Activated naive CD8-positive, alpha-beta T cell (primary cell): Measurements from ENCODE around the gene PTP4A1.

Source experiments
- H3K27ac Mint-ChIP-seq: one replicate; pipeline ENCODE4 v1.8.0; 2021; ENCODE audit warnings: mixed read lengths
- H3K27me3 Mint-ChIP-seq: one replicate; pipeline ENCODE4 v1.8.0; 2021; ENCODE audit warnings: mixed read lengths
- H3K36me3 Mint-ChIP-seq: one replicate; pipeline ENCODE4 v1.8.0; 2021; ENCODE audit warnings: mixed read lengths
- H3K4me1 Mint-ChIP-seq: one replicate; pipeline ENCODE4 v1.8.0; 2021; ENCODE audit warnings: low read depth, mixed read lengths
- H3K4me3 Mint-ChIP-seq: one replicate; pipeline ENCODE4 v1.8.0; 2021; ENCODE audit warnings: mild to moderate bottlenecking, mixed read lengths
- H3K9me3 Mint-ChIP-seq: one replicate; pipeline ENCODE4 v1.8.0; 2021; ENCODE audit warnings: low read depth, mixed read lengths

Gene PTP4A1

GRCh38 chr6:63543001-63543400 lies 29.3 kb upstream of the PTP4A1 start:
- Mint-ChIP-seq H3K27me3 (peaks cover 22% of the 10 kb centered on the region), H3K36me3 (no peaks in the 10 kb centered on the region), H3K9me3 (no peaks in the 10 kb centered on the region), H3K4me3 (no peak overlapping the region), H3K4me1 (no peaks in the 10 kb centered on the region), H3K27ac (no peak overlapping the region)

GRCh38 chr6:63543982-63544381 lies 28.3 kb upstream of the PTP4A1 start:
- H3K36me3 Mint-ChIP-seq: no peaks in the 10 kb centered on the region
- no peak overlapping the region for H3K4me3 Mint-ChIP-seq
- no peak overlapping the region for H3K27ac Mint-ChIP-seq
- peaks cover 22% of the 10 kb centered on the region for H3K27me3 Mint-ChIP-seq
- H3K4me1 Mint-ChIP-seq: no peaks in the 10 kb centered on the region
- no peaks in the 10 kb centered on the region for H3K9me3 Mint-ChIP-seq

GRCh38 chr6:63546236-63546635 lies 26.0 kb upstream of the PTP4A1 start:
- H3K36me3 Mint-ChIP-seq: no peaks in the 10 kb centered on the region
- no peak overlapping the region for H3K4me3 Mint-ChIP-seq
- H3K27ac Mint-ChIP-seq: no peak overlapping the region
- H3K4me1 Mint-ChIP-seq: no peaks in the 10 kb centered on the region
- H3K27me3 Mint-ChIP-seq: peaks cover 20% of the 10 kb centered on the region
- H3K9me3 Mint-ChIP-seq: no peaks in the 10 kb centered on the region

GRCh38 chr6:63546697-63547096 lies 25.6 kb upstream of the PTP4A1 start:
- no peaks in the 10 kb centered on the region for H3K9me3 Mint-ChIP-seq
- no peaks in the 10 kb centered on the region for H3K36me3 Mint-ChIP-seq
- no peaks in the 10 kb centered on the region for H3K4me1 Mint-ChIP-seq
- H3K4me3 Mint-ChIP-seq: no peak overlapping the region
- peaks cover 17% of the 10 kb centered on the region for H3K27me3 Mint-ChIP-seq
- no peak overlapping the region for H3K27ac Mint-ChIP-seq

GRCh38 chr6:63549076-63549475 lies 23.2 kb upstream of the PTP4A1 start:
- H3K9me3 Mint-ChIP-seq: no peaks in the 10 kb centered on the region
- no peak overlapping the region for H3K27ac Mint-ChIP-seq
- H3K4me1 Mint-ChIP-seq: no peaks in the 10 kb centered on the region
- H3K4me3 Mint-ChIP-seq: no peak overlapping the region
- peaks cover 13% of the 10 kb centered on the region for H3K27me3 Mint-ChIP-seq
- no peaks in the 10 kb centered on the region for H3K36me3 Mint-ChIP-seq

GRCh38 chr6:63553208-63553607 lies 19.1 kb upstream of the PTP4A1 start:
- no peaks in the 10 kb centered on the region for H3K9me3 Mint-ChIP-seq
- peaks cover 13% of the 10 kb centered on the region for H3K27me3 Mint-ChIP-seq
- no peak overlapping the region for H3K4me3 Mint-ChIP-seq
- H3K27ac Mint-ChIP-seq: no peak overlapping the region
- H3K4me1 Mint-ChIP-seq: no peaks in the 10 kb centered on the region
- no peaks in the 10 kb centered on the region for H3K36me3 Mint-ChIP-seq

- Mint-ChIP-seq H3K4me1 (no peaks in the 10 kb centered on the region), H3K27ac (no peak overlapping the region), H3K9me3 (no peaks in the 10 kb centered on the region), H3K27me3 (peaks cover 15% of the 10 kb centered on the region), H3K4me3 (no peak overlapping the region), H3K36me3 (no peaks in the 10 kb centered on the region)
Observed at GRCh38 chr6:63553900-63554299, 18.4 kb upstream of the PTP4A1 start.

GRCh38 chr6:63554782-63555181 lies 17.5 kb upstream of the PTP4A1 start:
- H3K27ac Mint-ChIP-seq: no peak overlapping the region
- H3K4me3 Mint-ChIP-seq: no peak overlapping the region
- no peaks in the 10 kb centered on the region for H3K4me1 Mint-ChIP-seq
- H3K9me3 Mint-ChIP-seq: no peaks in the 10 kb centered on the region
- peaks cover 15% of the 10 kb centered on the region for H3K27me3 Mint-ChIP-seq
- H3K36me3 Mint-ChIP-seq: no peaks in the 10 kb centered on the region

GRCh38 chr6:63556369-63556768 lies 15.9 kb upstream of the PTP4A1 start:
- Mint-ChIP-seq H3K9me3 (no peaks in the 10 kb centered on the region), H3K27me3 (peaks cover 16% of the 10 kb centered on the region), H3K4me1 (no peaks in the 10 kb centered on the region), H3K27ac (no peak overlapping the region), H3K4me3 (no peak overlapping the region), H3K36me3 (no peaks in the 10 kb centered on the region)

- Mint-ChIP-seq H3K27me3 (peaks cover 14% of the 10 kb centered on the region), H3K4me1 (no peaks in the 10 kb centered on the region), H3K27ac (no peak overlapping the region), H3K9me3 (no peaks in the 10 kb centered on the region), H3K36me3 (no peaks in the 10 kb centered on the region), H3K4me3 (no peak overlapping the region)
Observed at GRCh38 chr6:63558278-63558677, 14.0 kb upstream of the PTP4A1 start.

- Mint-ChIP-seq H3K4me3 (no peak overlapping the region), H3K27ac (no peak overlapping the region), H3K4me1 (no peaks in the 10 kb centered on the region), H3K27me3 (peaks cover 10% of the 10 kb centered on the region), H3K9me3 (no peaks in the 10 kb centered on the region), H3K36me3 (no peaks in the 10 kb centered on the region)
Observed at GRCh38 chr6:63560801-63561287, 11.4 kb upstream of the PTP4A1 start.

- H3K4me3 Mint-ChIP-seq: no peak overlapping the region
- no peaks in the 10 kb centered on the region for H3K36me3 Mint-ChIP-seq
- no peaks in the 10 kb centered on the region for H3K9me3 Mint-ChIP-seq
- no peak overlapping the region for H3K27ac Mint-ChIP-seq
- no peaks in the 10 kb centered on the region for H3K4me1 Mint-ChIP-seq
- H3K27me3 Mint-ChIP-seq: peaks cover 9% of the 10 kb centered on the region
Observed at GRCh38 chr6:63561288-63561687, 11.0 kb upstream of the PTP4A1 start.

GRCh38 chr6:63563235-63563634 lies 9.0 kb upstream of the PTP4A1 start:
- H3K4me1 Mint-ChIP-seq: no peaks in the 10 kb centered on the region
- H3K36me3 Mint-ChIP-seq: no peaks in the 10 kb centered on the region
- no peaks in the 10 kb centered on the region for H3K9me3 Mint-ChIP-seq
- no peak overlapping the region for H3K4me3 Mint-ChIP-seq
- peaks cover 3% of the 10 kb centered on the region for H3K27me3 Mint-ChIP-seq
- no peak overlapping the region for H3K27ac Mint-ChIP-seq

GRCh38 chr6:63565058-63565726 lies 7.1 kb upstream of the PTP4A1 start:
- Mint-ChIP-seq H3K36me3 (no peaks in the 10 kb centered on the region), H3K27me3 (peaks cover 1% of the 10 kb centered on the region), H3K27ac (no peak overlapping the region), H3K4me3 (no peak overlapping the region), H3K4me1 (no peaks in the 10 kb centered on the region), H3K9me3 (no peaks in the 10 kb centered on the region)

- no peak overlapping the region for H3K27ac Mint-ChIP-seq
- no peaks in the 10 kb centered on the region for H3K27me3 Mint-ChIP-seq
- H3K9me3 Mint-ChIP-seq: no peaks in the 10 kb centered on the region
- H3K4me1 Mint-ChIP-seq: peaks cover 1% of the 10 kb centered on the region
- no peak overlapping the region for H3K4me3 Mint-ChIP-seq
- no peaks in the 10 kb centered on the region for H3K36me3 Mint-ChIP-seq
Observed at GRCh38 chr6:63565727-63566596, 6.3 kb upstream of the PTP4A1 start.
